Fibroblast of pulmonary artery (primary cell): ENCODE measurements around the gene CACNG3.
"Not testable (repeated sequence)": the region's sequence is repeated elsewhere in the genome, so short reads cannot be mapped to it uniquely, and the experiment has no call there.

Source experiments
- DNase-seq: peaks from one replicate; pipeline ENCODE4 v3.0.0-alpha.2; 2010; ENCODE audit warnings: low read depth
- H3K4me3 ChIP-seq: replicated peaks from 2 replicates; pipeline ENCODE4 v1.5.1; 2011; ENCODE audit warnings: low read depth, mild to moderate bottlenecking, control low read depth, low read length, moderate library complexity
- CTCF ChIP-seq: IDR thresholded peaks from 2 replicates; pipeline ENCODE4 v1.5.1; 2011; ENCODE audit warnings: mild to moderate bottlenecking, control low read depth, low read length, inconsistent platforms; ENCODE audit errors: missing control alignments

The CACNG3 gene

GRCh38 chr16:24337013-24337412 lies 80.9 kb downstream of the CACNG3 start:
- no peak for DNase-seq
- no peak for TF ChIP-seq CTCF
- no peak overlapping the region for H3K4me3 ChIP-seq

- not testable (repeated sequence) for H3K4me3 ChIP-seq, DNase-seq
Observed at GRCh38 chr16:24343829-24344228, 87.7 kb downstream of the CACNG3 start.

- DNase-seq, result no peak
- H3K4me3 ChIP-seq, result no peak overlapping the region
- no peak for TF ChIP-seq CTCF
Observed at GRCh38 chr16:24344784-24345183, 88.6 kb downstream of the CACNG3 start.

GRCh38 chr16:24345704-24346103 lies 89.6 kb downstream of the CACNG3 start:
- no peak for TF ChIP-seq CTCF
- no peak for DNase-seq
- no peak overlapping the region for H3K4me3 ChIP-seq

- no peak for DNase-seq
- no peak overlapping the region for H3K4me3 ChIP-seq
- TF ChIP-seq CTCF, result no peak
Observed at GRCh38 chr16:24346734-24347133, 90.6 kb downstream of the CACNG3 start.

GRCh38 chr16:24347556-24347955 lies 91.4 kb downstream of the CACNG3 start:
- H3K4me3 ChIP-seq, result no peak overlapping the region
- TF ChIP-seq CTCF, result no peak
- DNase-seq, result no peak

- H3K4me3 ChIP-seq, result no peak overlapping the region
- DNase-seq, result no peak
- TF ChIP-seq CTCF, result no peak
Observed at GRCh38 chr16:24348545-24349290, 92.6 kb downstream of the CACNG3 start.
